K562 (cell line): ENCODE results near the gene TMEM100. TPM values are rescaled to one million over a fixed set of nuclear protein-coding genes. Genes with fewer than 3 reads are reported as not detected.

Experiments
- ATAC-seq: fragments of 200-7000 bp; cut with Tn5 transposase; 3 replicates; pipeline ENCODE4 v1.9.1; 2020; ENCODE audit warnings: moderate library complexity
- BruUV-seq: library from RNA; stranded (reverse); fragments of 400-500 nt; replicated peaks from 2 replicates; lab custom pipeline; 2021; lab: Mats Ljungman, UMichigan
- CTCF ChIA-PET: fragments of 300-600 bp; formaldehyde crosslinking; extraction: SDS; loops from one replicate; lab custom pipeline; 2021; ENCODE audit warnings: low intra/inter-chr PET ratio; lab: Yijun Ruan, JAX
- POLR2A ChIA-PET: fragments of 300-600, 350-650 bp; sonication (Branson Sonifier 250); formaldehyde crosslinking; extraction: SDS; loops from one replicate; lab custom pipeline; 2021; ENCODE audit warnings: antibody characterized with exemption, inconsistent platforms; lab: Yijun Ruan, JAX
- DNase-seq, 4 experiments: peaks; one replicate each; pipeline versions ENCODE4 v3.0.0 to v3.0.0-alpha.2; 2011 to 2018; ENCODE audit warnings: low spot score in 3 of 4, mixed read lengths in 3 of 4; ENCODE audit errors: extremely low read depth in 1 of 4
- FAIRE-seq: peaks from 2 replicates; lab custom pipeline; 2011; peaks lifted over from hg19 to GRCh38; lab: Jason Lieb, UNC
- H2AFZ ChIP-seq: 2 replicates; pipeline ENCODE4 v1.6.0; 2011; ENCODE audit warnings: low read depth, low read length, control low read depth, inconsistent platforms
- H3K27ac ChIP-seq: fragments of 200-600 bp; 3 replicates; pipeline ENCODE4 v1.8.0; 2011; ENCODE audit warnings: low read depth, mild to moderate bottlenecking, control low read depth, inconsistent platforms, low read length, moderate library complexity, mixed read lengths; ENCODE audit errors: extremely low read depth
- H3K27me3 ChIP-seq, 2 experiments: fragments of 300-600 bp in 1 of 2; 2 replicates in 1 of 2; 3 replicates in 1 of 2; pipeline versions ENCODE4 v1.6.0 to v1.8.0; 2011; ENCODE audit warnings: inconsistent platforms in 2 of 2, low read length in 2 of 2, mild to moderate bottlenecking in 1 of 2, mixed read lengths in 1 of 2, moderate library complexity in 1 of 2; ENCODE audit not compliant: control insufficient read depth in 2 of 2, insufficient read depth in 2 of 2
- H3K36me3 ChIP-seq: fragments of 300-600 bp; 3 replicates; pipeline ENCODE4 v1.8.0; 2011; ENCODE audit warnings: mild to moderate bottlenecking, low read length, inconsistent platforms; ENCODE audit not compliant: control insufficient read depth, insufficient read depth
- H3K4me1 ChIP-seq, 2 experiments: fragments of 200-600 bp in 1 of 2; replicated peaks in 1 of 2; 2 replicates in 1 of 2; 3 replicates in 1 of 2; pipeline versions ENCODE4 v1.5.1 to v1.8.0; 2011; ENCODE audit warnings: inconsistent platforms in 2 of 2, low read length in 2 of 2, mild to moderate bottlenecking in 1 of 2, mixed read lengths in 1 of 2, moderate library complexity in 1 of 2; ENCODE audit not compliant: control insufficient read depth in 2 of 2, insufficient read depth in 2 of 2
- H3K4me2 ChIP-seq: 2 replicates; pipeline ENCODE4 v1.6.1; 2011; ENCODE audit warnings: low read length, control low read depth, inconsistent platforms, mixed read lengths; ENCODE audit not compliant: insufficient read depth
- H3K4me3 ChIP-seq: fragments of 200-600 bp; sonication (generic), shearing (Covaris generic); 2 replicates; pipeline ENCODE4 v1.5.1; 2016; ENCODE audit warnings: control low read depth, inconsistent platforms
- H3K79me2 ChIP-seq: fragments of 200-600 bp; 3 replicates; pipeline ENCODE4 v1.8.0; 2011; ENCODE audit warnings: low read length, inconsistent platforms; ENCODE audit not compliant: control insufficient read depth, insufficient read depth
- H3K9ac ChIP-seq, 2 experiments: 2 replicates each; pipeline versions ENCODE4 v1.6.0 to v1.6.1; 2011; ENCODE audit warnings: low read depth in 2 of 2, low read length in 2 of 2, control low read depth in 1 of 2, inconsistent platforms in 1 of 2, mild to moderate bottlenecking in 1 of 2, mixed read lengths in 1 of 2; ENCODE audit not compliant: insufficient read depth in 1 of 2
- H3K9me1 ChIP-seq: one replicate; pipeline ENCODE4 v1.6.0; 2011; ENCODE audit warnings: inconsistent platforms, mild to moderate bottlenecking, low read length, moderate library complexity; ENCODE audit not compliant: control insufficient read depth, insufficient read depth
- H3K9me3 ChIP-seq: replicated peaks from 2 replicates; pipeline ENCODE4 v1.5.1; 2011; ENCODE audit warnings: low read depth, low read length, inconsistent platforms; ENCODE audit not compliant: control insufficient read depth, insufficient read depth
- H4K20me1 ChIP-seq: replicated peaks from 2 replicates; pipeline ENCODE4 v1.6.1; 2011; ENCODE audit warnings: low read length, inconsistent platforms, mixed read lengths; ENCODE audit not compliant: control insufficient read depth, insufficient read depth
- LEF1 ChIP-seq: fragments of 450-650 bp; IDR thresholded peaks from 2 replicates; pipeline ENCODE4 v1.6.1; 2016; ENCODE audit warnings: mild to moderate bottlenecking
- RFX7 ChIP-seq: fragments of 250-450 bp; sonication (Bioruptor Pico); IDR thresholded peaks from 2 replicates; pipeline ENCODE4 v1.5.1; 2021; ENCODE audit warnings: mild to moderate bottlenecking
- ZNF764 ChIP-seq: fragments of 250-450 bp; sonication (Bioruptor Pico); IDR thresholded peaks from 2 replicates; pipeline ENCODE4 v1.4.0; 2020; ENCODE audit warnings: low read depth, mild to moderate bottlenecking, moderate library complexity
- WGBS: fragments of 100-300 bp; shearing (Covaris generic); methylation state at CpG from one replicate; pipeline ENCODE4 v1.1.6; 2016; ENCODE audit warnings: low coverage, mixed read lengths; ENCODE audit not compliant: insufficient coverage; ENCODE audit errors: missing lambda C conversion rate; 5-methylcytosine and 5-hydroxymethylcytosine counted together
- in situ Hi-C: fragments of 300-500 bp; cut with MboI; formaldehyde crosslinking; loops from 4 replicates; pipeline ENCODE4 v1.15.0; 2018; ENCODE audit warnings: inconsistent platforms, mixed read lengths
- intact Hi-C: fragments of 100-400 bp; cut with micrococcal nuclease; formaldehyde crosslinking; loops from 2 replicates; pipeline ENCODE4 v1.14.2; 2022
- polyA plus RNA-seq, 8 experiments: library from polyadenylated mRNA; depleted of rRNA in 4 of 8; stranded (reverse) in 5 of 8; unstranded in 3 of 8; fragments of >200 nt; fragmentation: Nextera tagmentation in 2 of 8; fragmentation: Illumina TruSeq in 1 of 8; extraction: Ambion mirVana in 2 of 8; extraction: Trizol in 1 of 8; gene quantifications; 2 replicates each; pipeline versions ENCODE4 v1.2.1 to v1.2.3, GENCODE V29; 2011 to 2014; ENCODE audit warnings: inconsistent platforms in 1 of 8, missing spikeins in 1 of 8
- total RNA-seq, 7 experiments: library from RNA; depleted of rRNA in 6 of 7; stranded (reverse); fragments of >200 nt in 6 of 7; fragmentation: Illumina TruSeq in 2 of 7; extraction: Trizol in 2 of 7; gene quantifications; 2 replicates each; pipeline versions ENCODE4 v1.2.1 to v1.2.3, GENCODE V29; 2011 to 2021; ENCODE audit warnings: low replicate concordance in 1 of 7

TMEM100 gene
- total and polyA plus RNA-seq, 9 of the 15 experiments (the other 6 are each of a cell fraction or from before 2014, with no cell fraction given) = 0.12 to 0.50 (median 0.19) TPM

DNA sequence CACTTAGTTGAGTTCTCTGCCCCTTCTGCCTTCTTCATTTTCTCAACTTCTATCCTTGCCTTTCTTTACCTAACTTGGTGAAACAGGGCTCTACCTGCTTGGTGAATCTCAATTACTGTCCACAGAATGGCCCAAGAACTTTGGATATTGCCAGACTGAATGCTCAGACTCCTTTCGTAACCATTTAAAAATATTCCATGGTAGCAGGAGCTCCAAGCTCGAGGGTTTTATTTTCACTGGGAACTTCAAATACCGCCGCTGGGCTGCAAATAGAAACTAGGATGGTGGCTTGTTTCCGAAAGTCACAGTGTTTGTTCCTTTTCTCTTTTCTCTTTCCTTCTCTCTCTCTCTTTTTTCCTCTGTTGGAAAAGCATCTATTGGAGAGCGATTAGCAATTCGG is 13.2 kb downstream of the TMEM100 start (continued):
- TF ChIP-seq ZNF764 (CRISPR knock-in tag) = no peak
- TF ChIP-seq, all 486 proteins: peak for 0

DNA sequence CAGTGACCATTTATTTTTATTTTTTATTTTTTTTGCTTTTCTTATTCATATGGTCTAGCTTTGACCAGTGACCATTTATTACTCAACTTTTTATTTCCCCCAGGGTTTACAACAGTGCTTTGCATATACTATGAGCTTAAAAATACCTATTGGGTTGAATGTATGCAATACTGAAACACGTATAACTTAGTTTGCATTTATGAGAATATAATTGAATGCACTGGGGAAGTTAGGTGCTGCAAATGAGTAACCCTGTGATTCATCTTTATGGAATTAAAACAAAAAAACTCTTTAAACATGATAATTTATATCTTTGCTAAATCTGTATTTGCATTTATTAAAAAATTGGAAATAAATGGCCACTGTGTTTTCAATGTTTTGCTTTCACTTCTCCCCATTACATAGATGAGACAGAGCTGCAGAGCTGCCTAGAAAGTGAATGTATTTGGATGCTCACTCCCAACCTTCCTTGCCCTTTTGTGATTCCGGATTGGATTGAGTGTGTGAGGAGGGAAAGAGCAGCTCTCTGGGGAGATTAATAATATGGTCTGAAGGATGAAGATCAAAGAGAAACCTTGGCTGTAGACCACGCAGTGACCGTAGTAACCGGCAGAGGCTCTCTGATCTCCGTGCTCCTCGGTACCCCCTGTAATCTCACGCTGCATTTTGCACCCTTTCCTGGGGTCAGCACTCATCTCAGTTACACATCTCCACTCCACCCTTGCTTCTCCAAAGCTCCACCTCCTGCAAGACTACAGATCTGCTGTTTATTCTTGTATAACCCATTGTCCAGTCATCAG is 14.3 kb downstream of the TMEM100 start:
- Histone ChIP-seq H3K79me2 (no peaks in the 10 kb centered on the region), H3K9me3 (no peaks in the 10 kb centered on the region), H3K4me1 (no peaks in the 10 kb centered on the region; a peak in 1 of 5 replicates), H3K27me3 (no peaks in the 10 kb centered on the region), H2AFZ (no peak overlapping the region), H3K27ac (no peak overlapping the region), H3K4me2 (peak overlapping the region; percentile 26; the same call in 1 of the 2 replicates), H3K4me3 (no peak overlapping the region), H3K9me1 (no peaks in the 10 kb centered on the region), H3K9ac (no peak overlapping the region), H4K20me1 (no peaks in the 10 kb centered on the region), H3K36me3 (no peaks in the 10 kb centered on the region)
- BruUV-seq = no TSS peak
- ATAC-seq (peak; percentile 69), FAIRE-seq (peak; percentile 37), DNase-seq (peak in 1 of 4 experiments; percentile 17)
- intact Hi-C loops (no loop called here), in situ Hi-C loops (no loop called here)
- ChIA-PET POLR2A (interaction anchor here (0.9 to 1.5 kb wide), 2 partner anchors 10 to 15 kb away, joined by 4 to 5 read pairs; partner anchors contain the start of gene TMEM100), CTCF (no interaction called here)
- TF ChIP-seq LEF1 (0 out of 2 replicates have a peak, but pooled peaks have one; percentile 21), RFX7 (CRISPR knock-in tag) (no peak)
- WGBS = 8% methylated on average over 8 of the region's 8 CpGs
